B cell (primary cell): ENCODE results near the gene TEF. TPM values are rescaled to one million over a fixed set of nuclear protein-coding genes. Genes with fewer than 3 reads are reported as not detected.

ENCODE experiments used
- ATAC-seq: fragments of 200-7000 bp; cut with Tn5 transposase; one replicate; pipeline ENCODE4 v1.10.0; 2021; ENCODE audit warnings: low read depth, mild to moderate bottlenecking, moderate number of reproducible peaks, moderate library complexity
- CTCF ChIA-PET: fragments of 350-600 bp; sonication (Branson Sonifier 250); formaldehyde crosslinking; loops from one replicate; lab custom pipeline; 2021; ENCODE audit warnings: antibody characterized with exemption, inconsistent platforms; lab: Charles Lee
- POLR2A ChIA-PET: fragments of 350-600 bp; sonication (Branson Sonifier 250); formaldehyde crosslinking; loops from one replicate; lab custom pipeline; 2021; ENCODE audit warnings: antibody characterized with exemption; lab: Charles Lee
- DNase-seq: peaks from one replicate; pipeline ENCODE4 v3.0.0; 2013
- H2AFZ ChIP-seq: 2 replicates; pipeline ENCODE4 v1.6.1; 2012; ENCODE audit warnings: mild to moderate bottlenecking, low read depth, low read length; ENCODE audit not compliant: insufficient read depth, poor library complexity, severe bottlenecking
- H3K27ac ChIP-seq, 2 donors: 1 replicate in 1 of 2; 2 replicates in 1 of 2; pipeline ENCODE4 v1.5.1; 2012 to 2013; ENCODE audit warnings: low read length in 2 of 2, mild to moderate bottlenecking in 2 of 2, moderate library complexity in 1 of 2
- H3K27me3 ChIP-seq, 4 experiments: fragments of 200-600 bp in 1 of 4; sonication (generic) in 1 of 4; replicated peaks in 1 of 4; 1 replicate in 2 of 4; 2 replicates in 2 of 4; pipeline versions ENCODE4 v1.6.1 to v1.7.0; 2013 to 2016; ENCODE audit warnings: low read length in 3 of 4, mild to moderate bottlenecking in 2 of 4, mixed read lengths in 1 of 4, moderate library complexity in 1 of 4; ENCODE audit not compliant: insufficient read depth in 4 of 4, control insufficient read depth in 3 of 4; ENCODE audit errors: control extremely low read depth in 1 of 4
- H3K36me3 ChIP-seq, 2 experiments: replicated peaks in 1 of 2; 1 replicate in 1 of 2; 2 replicates in 1 of 2; pipeline versions ENCODE4 v1.6.1 to v1.7.1; 2013; ENCODE audit warnings: low read length in 1 of 2; ENCODE audit not compliant: insufficient read depth in 2 of 2, control insufficient read depth in 1 of 2; ENCODE audit errors: control extremely low read depth in 1 of 2, extremely low read depth in 1 of 2
- H3K4me1 ChIP-seq, 2 donors: fragments of 200-600 bp in 1 of 2; sonication (generic) in 1 of 2; 1 replicate in 1 of 2; 2 replicates in 1 of 2; pipeline versions ENCODE4 v1.5.1 to v1.6.1; 2013 to 2017; ENCODE audit warnings: low read length in 2 of 2; ENCODE audit not compliant: control insufficient read depth in 2 of 2, insufficient read depth in 2 of 2
- H3K4me2 ChIP-seq: replicated peaks from 2 replicates; pipeline ENCODE3; 2012; ENCODE audit warnings: mild to moderate bottlenecking, low read depth, low read length; ENCODE audit not compliant: poor library complexity, severe bottlenecking
- H3K4me3 ChIP-seq, 5 experiments: fragments of 200-600 bp in 1 of 5; sonication (generic) in 1 of 5; 1 replicate in 3 of 5; 2 replicates in 2 of 5; pipeline versions ENCODE4 v1.5.1 to v1.7.0; 2011 to 2016; ENCODE audit warnings: low read length in 4 of 5, mild to moderate bottlenecking in 4 of 5, low read depth in 2 of 5, control low read depth in 1 of 5, moderate library complexity in 1 of 5; ENCODE audit not compliant: insufficient read depth in 1 of 5; ENCODE audit errors: control extremely low read depth in 1 of 5, extremely low read depth in 1 of 5
- H3K79me2 ChIP-seq: fragments of 200-600 bp; sonication (generic); one replicate; pipeline ENCODE4 v1.6.0; 2016; ENCODE audit warnings: low read length; ENCODE audit not compliant: control insufficient read depth, insufficient read depth
- H3K9ac ChIP-seq: fragments of 200-600 bp; sonication (generic); 2 replicates; pipeline ENCODE4 v1.6.1; 2017; ENCODE audit warnings: mild to moderate bottlenecking, low read length, moderate library complexity
- H3K9me3 ChIP-seq, 3 donors: one replicate each; pipeline versions ENCODE4 v1.6.1 to v1.7.1; 2013; ENCODE audit warnings: low read length in 2 of 3; ENCODE audit not compliant: control insufficient read depth in 2 of 3, insufficient read depth in 1 of 3; ENCODE audit errors: control extremely low read depth in 1 of 3
- H4K20me1 ChIP-seq: 2 replicates; pipeline ENCODE4 v1.6.0; 2012; ENCODE audit warnings: mild to moderate bottlenecking, low read length; ENCODE audit not compliant: insufficient read depth, control insufficient read depth, poor library complexity, severe bottlenecking
- H3K27ac Mint-ChIP-seq: one replicate; pipeline ENCODE4 v1.8.0; 2021; ENCODE audit warnings: mixed read lengths
- H3K27me3 Mint-ChIP-seq: one replicate; pipeline ENCODE4 v1.8.0; 2021; ENCODE audit warnings: mixed read lengths
- H3K4me1 Mint-ChIP-seq: one replicate; pipeline ENCODE4 v1.8.0; 2021; ENCODE audit warnings: mixed read lengths
- H3K4me3 Mint-ChIP-seq: one replicate; pipeline ENCODE4 v1.8.0; 2021; ENCODE audit warnings: mixed read lengths
- H3K9me3 Mint-ChIP-seq: one replicate; pipeline ENCODE4 v1.8.0; 2022; ENCODE audit warnings: mixed read lengths; ENCODE audit not compliant: insufficient read depth
- EZH2 ChIP-seq: IDR thresholded peaks from 2 replicates; pipeline ENCODE4 v1.6.1; 2012; ENCODE audit warnings: borderline replicate concordance, low read depth, mild to moderate bottlenecking, moderate library complexity, low read length; ENCODE audit not compliant: insufficient read depth, poor library complexity, severe bottlenecking
- WGBS: methylation state at CpG from one replicate; pipeline ENCODE4 v1.1.5; 2013; ENCODE audit warnings: missing lambda C conversion rate; ENCODE audit not compliant: insufficient coverage; 5-methylcytosine and 5-hydroxymethylcytosine counted together
- intact Hi-C: fragments of 100-400 bp; cut with micrococcal nuclease; formaldehyde crosslinking; loops from one replicate; pipeline ENCODE4 v1.10.0; 2022
- polyA plus RNA-seq: library from polyadenylated mRNA; depleted of rRNA; stranded (reverse); fragments of >200 nt; gene quantifications from 2 replicates; pipeline ENCODE4 v1.2.3, GENCODE V29; 2012
- total RNA-seq, 2 donors: library from RNA; stranded (reverse); fragments of 120-200 nt in 1 of 2; gene quantifications; 1 replicate in 1 of 2; 2 replicates in 1 of 2; pipeline versions ENCODE4 v1.2.3 to v1.2.4, GENCODE V29; 2013 to 2022
- TF ChIP-seq, protein P1 (sequence below): fragments of 200-600 bp; IDR thresholded peaks from one replicate; pipeline ENCODE4 v1.8.0; 2022; ENCODE audit warnings: antibody characterized with exemption, mild to moderate bottlenecking

The TEF gene
- total and polyA plus RNA-seq, 2 donors (not counting 1 experiment from before 2014, with no cell fraction given), result 5.0 to 5.5 TPM

DNA sequence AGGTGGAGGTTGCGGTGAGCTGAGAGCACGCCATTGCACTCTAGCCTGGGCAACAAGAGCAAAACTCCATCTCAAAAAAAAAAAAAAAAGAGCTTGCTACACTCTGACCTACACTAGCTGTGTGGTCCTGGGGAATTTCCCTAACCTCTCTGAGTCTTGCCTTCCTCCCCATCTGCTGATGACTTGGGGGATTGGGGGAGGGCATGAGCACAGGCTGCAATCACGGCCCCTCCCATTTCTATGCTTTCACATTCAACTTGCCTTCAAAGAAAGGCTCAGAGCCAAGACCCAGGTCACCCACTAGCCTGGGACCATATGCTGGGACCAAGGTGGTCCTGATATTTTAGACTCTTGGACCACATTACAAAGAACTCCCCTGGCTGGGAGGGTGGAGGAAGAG is 39.8 kb upstream of the TEF start:
- no peak overlapping the region for H3K4me3 Mint-ChIP-seq
- peaks cover 0 to 62% of the 10 kb centered on the region in 2 experiments for H3K36me3 ChIP-seq
- H3K27ac Mint-ChIP-seq, result no peak overlapping the region
- DNase-seq (no peak), ATAC-seq (no peak)
- H3K27ac ChIP-seq, result no peak overlapping the region
- no peak overlapping the region for H2AFZ ChIP-seq
- TF ChIP-seq EZH2, result no peak
- TF ChIP-seq, protein P1, sequence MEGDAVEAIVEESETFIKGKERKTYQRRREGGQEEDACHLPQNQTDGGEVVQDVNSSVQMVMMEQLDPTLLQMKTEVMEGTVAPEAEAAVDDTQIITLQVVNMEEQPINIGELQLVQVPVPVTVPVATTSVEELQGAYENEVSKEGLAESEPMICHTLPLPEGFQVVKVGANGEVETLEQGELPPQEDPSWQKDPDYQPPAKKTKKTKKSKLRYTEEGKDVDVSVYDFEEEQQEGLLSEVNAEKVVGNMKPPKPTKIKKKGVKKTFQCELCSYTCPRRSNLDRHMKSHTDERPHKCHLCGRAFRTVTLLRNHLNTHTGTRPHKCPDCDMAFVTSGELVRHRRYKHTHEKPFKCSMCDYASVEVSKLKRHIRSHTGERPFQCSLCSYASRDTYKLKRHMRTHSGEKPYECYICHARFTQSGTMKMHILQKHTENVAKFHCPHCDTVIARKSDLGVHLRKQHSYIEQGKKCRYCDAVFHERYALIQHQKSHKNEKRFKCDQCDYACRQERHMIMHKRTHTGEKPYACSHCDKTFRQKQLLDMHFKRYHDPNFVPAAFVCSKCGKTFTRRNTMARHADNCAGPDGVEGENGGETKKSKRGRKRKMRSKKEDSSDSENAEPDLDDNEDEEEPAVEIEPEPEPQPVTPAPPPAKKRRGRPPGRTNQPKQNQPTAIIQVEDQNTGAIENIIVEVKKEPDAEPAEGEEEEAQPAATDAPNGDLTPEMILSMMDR, result no peak
- H3K79me2 ChIP-seq, result no peaks in the 10 kb centered on the region
- no peaks in the 10 kb centered on the region for H3K9me3 ChIP-seq
- H3K4me1 ChIP-seq, result no peaks in the 10 kb centered on the region
- no peak overlapping the region for H3K4me3 ChIP-seq
- no peaks in the 10 kb centered on the region for H3K9me3 Mint-ChIP-seq
- H3K27me3 Mint-ChIP-seq, result no peaks in the 10 kb centered on the region
- POLR2A ChIA-PET, result interaction anchor here (0.6 kb wide), 2 partner anchors 15 to 31 kb away, joined by 5 to 6 read pairs; no protein-coding TSS in a partner anchor
- H3K4me2 ChIP-seq, result no peak overlapping the region
- WGBS, result no CpG with 5 or more reads among the region's 3 CpGs
- CTCF ChIA-PET, result no interaction called here
- no peaks in the 10 kb centered on the region for H3K4me1 Mint-ChIP-seq
- H4K20me1 ChIP-seq, result no peaks in the 10 kb centered on the region
- no peak overlapping the region for H3K9ac ChIP-seq
- no peaks in the 10 kb centered on the region for H3K27me3 ChIP-seq
- intact Hi-C loops, result no loop called here

DNA sequence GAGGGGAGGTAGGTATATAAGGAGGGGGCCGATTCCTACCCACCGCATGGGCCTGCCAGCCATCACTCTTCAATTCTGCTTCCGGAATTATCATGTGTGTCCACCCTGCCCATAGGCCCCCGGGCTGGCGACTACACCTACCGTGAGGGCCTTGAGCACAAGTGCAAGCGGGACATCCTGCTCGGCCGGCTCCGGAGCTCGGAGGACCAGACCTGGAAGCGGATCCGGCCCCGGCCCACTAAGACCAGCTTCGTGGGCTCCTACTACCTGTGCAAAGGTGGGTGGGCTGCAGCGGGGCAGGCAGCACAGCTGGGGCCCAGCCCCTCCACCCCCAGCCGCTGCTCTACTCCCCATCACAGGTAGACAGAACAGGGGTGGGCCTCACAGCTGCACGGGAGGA is 38.4 kb upstream of the TEF start:
- ChIA-PET CTCF (no interaction called here), POLR2A (no interaction called here)
- DNase-seq (no peak), ATAC-seq (no peak)
- WGBS, result 97% methylated on average over 18 of the region's 18 CpGs
- no peak overlapping the region for H3K4me3 Mint-ChIP-seq
- no peaks in the 10 kb centered on the region for H3K79me2 ChIP-seq
- H3K27me3 ChIP-seq, result no peaks in the 10 kb centered on the region
- H4K20me1 ChIP-seq, result no peaks in the 10 kb centered on the region
- no peak overlapping the region for H3K4me3 ChIP-seq
- no peaks in the 10 kb centered on the region for H3K4me1 ChIP-seq
- H3K9me3 ChIP-seq, result no peaks in the 10 kb centered on the region
- peaks cover 0 to 74% of the 10 kb centered on the region in 2 experiments for H3K36me3 ChIP-seq
- TF ChIP-seq, protein P1, result no peak
- no peak for TF ChIP-seq EZH2
- H3K27ac ChIP-seq, result no peak overlapping the region
- no peaks in the 10 kb centered on the region for H3K4me1 Mint-ChIP-seq
- H3K9ac ChIP-seq, result no peak overlapping the region
- H2AFZ ChIP-seq, result no peak overlapping the region
- H3K27me3 Mint-ChIP-seq, result no peaks in the 10 kb centered on the region
- no peak overlapping the region for H3K27ac Mint-ChIP-seq
- no peak overlapping the region for H3K4me2 ChIP-seq
- no peaks in the 10 kb centered on the region for H3K9me3 Mint-ChIP-seq
- intact Hi-C loops, result no loop called here
